Thoracic aorta (tissue), 2 donors: ENCODE results near the gene B2M. TPM values are rescaled to one million over a fixed set of nuclear protein-coding genes. Genes with fewer than 3 reads are reported as not detected.

Experiments used
- ATAC-seq: fragments of 150-250 bp; one replicate; pipeline ENCODE4 v1.8.0; 2017; ENCODE audit warnings: low read depth; ENCODE audit not compliant: insufficient number of reproducible peaks, low FRiP score
- DNase-seq: peaks from one replicate; pipeline ENCODE4 v3.0.0-alpha.2; 2020; ENCODE audit warnings: low spot score
- H3K27ac ChIP-seq, 2 donors: fragments of 200-600 bp; sonication (generic); 1 replicate in 1 of 2; 2 replicates in 1 of 2; pipeline ENCODE4 v1.5.1; 2016; ENCODE audit warnings: mild to moderate bottlenecking in 2 of 2, moderate library complexity in 2 of 2
- H3K27me3 ChIP-seq: fragments of 200-600 bp; sonication (generic); replicated peaks from 2 replicates; pipeline ENCODE4 v1.6.0; 2016; ENCODE audit warnings: mild to moderate bottlenecking; ENCODE audit not compliant: insufficient read depth
- H3K36me3 ChIP-seq: fragments of 200-600 bp; sonication (generic); one replicate; pipeline ENCODE4 v1.5.1; 2016
- H3K4me1 ChIP-seq, 2 donors: fragments of 200-600 bp; sonication (generic); 1 replicate in 1 of 2; 2 replicates in 1 of 2; pipeline versions ENCODE4 v1.5.1 to v1.6.0; 2016; ENCODE audit warnings: low read depth in 2 of 2, mild to moderate bottlenecking in 1 of 2; ENCODE audit not compliant: control insufficient read depth in 1 of 2
- H3K4me3 ChIP-seq: fragments of 200-600 bp; sonication (generic); 2 replicates; pipeline ENCODE4 v1.5.1; 2016; ENCODE audit warnings: mild to moderate bottlenecking
- H3K9me3 ChIP-seq: fragments of 200-600 bp; sonication (generic); 2 replicates; pipeline ENCODE4 v1.5.1; 2016
- total RNA-seq, 2 donors: library from RNA; depleted of rRNA; stranded (reverse); fragments of >200 nt; gene quantifications; one replicate each; pipeline versions ENCODE4 v1.1.0 to v1.2.3, GENCODE V29; 2016
- TF ChIP-seq, protein P1 (sequence below): fragments of 200-600 bp; sonication (generic); IDR thresholded peaks from one replicate; pipeline ENCODE4 v1.5.1; 2019; ENCODE audit warnings: antibody characterized with exemption

B2M gene
- total RNA-seq, 2 donors from 2014 or later, result 2,389 to 3,309 TPM

DNA sequence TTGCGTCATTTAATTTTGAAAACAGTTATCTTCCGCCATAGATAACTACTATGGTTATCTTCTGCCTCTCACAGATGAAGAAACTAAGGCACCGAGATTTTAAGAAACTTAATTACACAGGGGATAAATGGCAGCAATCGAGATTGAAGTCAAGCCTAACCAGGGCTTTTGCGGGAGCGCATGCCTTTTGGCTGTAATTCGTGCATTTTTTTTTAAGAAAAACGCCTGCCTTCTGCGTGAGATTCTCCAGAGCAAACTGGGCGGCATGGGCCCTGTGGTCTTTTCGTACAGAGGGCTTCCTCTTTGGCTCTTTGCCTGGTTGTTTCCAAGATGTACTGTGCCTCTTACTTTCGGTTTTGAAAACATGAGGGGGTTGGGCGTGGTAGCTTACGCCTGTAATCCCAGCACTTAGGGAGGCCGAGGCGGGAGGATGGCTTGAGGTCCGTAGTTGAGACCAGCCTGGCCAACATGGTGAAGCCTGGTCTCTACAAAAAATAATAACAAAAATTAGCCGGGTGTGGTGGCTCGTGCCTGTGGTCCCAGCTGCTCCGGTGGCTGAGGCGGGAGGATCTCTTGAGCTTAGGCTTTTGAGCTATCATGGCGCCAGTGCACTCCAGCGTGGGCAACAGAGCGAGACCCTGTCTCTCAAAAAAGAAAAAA is 1.2 kb downstream of the B2M start:
- Histone ChIP-seq H3K36me3 (peaks cover 21% of the 10 kb centered on the region), H3K4me1 (peaks cover 13 to 47% of the 10 kb centered on the region in 2 donors), H3K9me3 (no peaks in the 10 kb centered on the region), H3K27me3 (no peaks in the 10 kb centered on the region), H3K27ac (peak overlapping the region; percentile 99), H3K4me3 (peak overlapping the region; percentile 99)
- TF ChIP-seq, protein P1, sequence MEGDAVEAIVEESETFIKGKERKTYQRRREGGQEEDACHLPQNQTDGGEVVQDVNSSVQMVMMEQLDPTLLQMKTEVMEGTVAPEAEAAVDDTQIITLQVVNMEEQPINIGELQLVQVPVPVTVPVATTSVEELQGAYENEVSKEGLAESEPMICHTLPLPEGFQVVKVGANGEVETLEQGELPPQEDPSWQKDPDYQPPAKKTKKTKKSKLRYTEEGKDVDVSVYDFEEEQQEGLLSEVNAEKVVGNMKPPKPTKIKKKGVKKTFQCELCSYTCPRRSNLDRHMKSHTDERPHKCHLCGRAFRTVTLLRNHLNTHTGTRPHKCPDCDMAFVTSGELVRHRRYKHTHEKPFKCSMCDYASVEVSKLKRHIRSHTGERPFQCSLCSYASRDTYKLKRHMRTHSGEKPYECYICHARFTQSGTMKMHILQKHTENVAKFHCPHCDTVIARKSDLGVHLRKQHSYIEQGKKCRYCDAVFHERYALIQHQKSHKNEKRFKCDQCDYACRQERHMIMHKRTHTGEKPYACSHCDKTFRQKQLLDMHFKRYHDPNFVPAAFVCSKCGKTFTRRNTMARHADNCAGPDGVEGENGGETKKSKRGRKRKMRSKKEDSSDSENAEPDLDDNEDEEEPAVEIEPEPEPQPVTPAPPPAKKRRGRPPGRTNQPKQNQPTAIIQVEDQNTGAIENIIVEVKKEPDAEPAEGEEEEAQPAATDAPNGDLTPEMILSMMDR, result no peak
- peak; percentile 72 for ATAC-seq
- peak; percentile 53 for DNase-seq

DNA sequence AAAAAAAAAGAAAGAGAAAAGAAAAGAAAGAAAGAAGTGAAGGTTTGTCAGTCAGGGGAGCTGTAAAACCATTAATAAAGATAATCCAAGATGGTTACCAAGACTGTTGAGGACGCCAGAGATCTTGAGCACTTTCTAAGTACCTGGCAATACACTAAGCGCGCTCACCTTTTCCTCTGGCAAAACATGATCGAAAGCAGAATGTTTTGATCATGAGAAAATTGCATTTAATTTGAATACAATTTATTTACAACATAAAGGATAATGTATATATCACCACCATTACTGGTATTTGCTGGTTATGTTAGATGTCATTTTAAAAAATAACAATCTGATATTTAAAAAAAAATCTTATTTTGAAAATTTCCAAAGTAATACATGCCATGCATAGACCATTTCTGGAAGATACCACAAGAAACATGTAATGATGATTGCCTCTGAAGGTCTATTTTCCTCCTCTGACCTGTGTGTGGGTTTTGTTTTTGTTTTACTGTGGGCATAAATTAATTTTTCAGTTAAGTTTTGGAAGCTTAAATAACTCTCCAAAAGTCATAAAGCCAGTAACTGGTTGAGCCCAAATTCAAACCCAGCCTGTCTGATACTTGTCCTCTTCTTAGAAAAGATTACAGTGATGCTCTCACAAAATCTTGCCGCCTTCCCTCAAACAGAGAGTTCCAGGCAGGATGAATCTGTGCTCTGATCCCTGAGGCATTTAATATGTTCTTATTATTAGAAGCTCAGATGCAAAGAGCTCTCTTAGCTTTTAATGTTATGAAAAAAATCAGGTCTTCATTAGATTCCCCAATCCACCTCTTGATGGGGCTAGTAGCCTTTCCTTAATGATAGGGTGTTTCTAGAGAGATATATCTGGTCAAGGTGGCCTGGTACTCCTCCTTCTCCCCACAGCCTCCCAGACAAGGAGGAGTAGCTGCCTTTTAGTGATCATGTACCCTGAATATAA is 2.0 kb downstream of the B2M start:
- Histone ChIP-seq H3K4me3 (peak overlapping the region; percentile 99), H3K27ac (peak overlapping the region; percentile 99), H3K36me3 (peaks cover 27% of the 10 kb centered on the region), H3K4me1 (peaks cover 13 to 47% of the 10 kb centered on the region in 2 donors), H3K27me3 (no peaks in the 10 kb centered on the region), H3K9me3 (no peaks in the 10 kb centered on the region)
- TF ChIP-seq, protein P1, result no peak
- ATAC-seq, result no peak
- no peak for DNase-seq

DNA sequence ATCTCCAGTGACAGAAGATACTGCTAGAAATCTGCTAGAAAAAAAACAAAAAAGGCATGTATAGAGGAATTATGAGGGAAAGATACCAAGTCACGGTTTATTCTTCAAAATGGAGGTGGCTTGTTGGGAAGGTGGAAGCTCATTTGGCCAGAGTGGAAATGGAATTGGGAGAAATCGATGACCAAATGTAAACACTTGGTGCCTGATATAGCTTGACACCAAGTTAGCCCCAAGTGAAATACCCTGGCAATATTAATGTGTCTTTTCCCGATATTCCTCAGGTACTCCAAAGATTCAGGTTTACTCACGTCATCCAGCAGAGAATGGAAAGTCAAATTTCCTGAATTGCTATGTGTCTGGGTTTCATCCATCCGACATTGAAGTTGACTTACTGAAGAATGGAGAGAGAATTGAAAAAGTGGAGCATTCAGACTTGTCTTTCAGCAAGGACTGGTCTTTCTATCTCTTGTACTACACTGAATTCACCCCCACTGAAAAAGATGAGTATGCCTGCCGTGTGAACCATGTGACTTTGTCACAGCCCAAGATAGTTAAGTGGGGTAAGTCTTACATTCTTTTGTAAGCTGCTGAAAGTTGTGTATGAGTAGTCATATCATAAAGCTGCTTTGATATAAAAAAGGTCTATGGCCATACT is 4.0 kb downstream of the B2M start:
- Histone ChIP-seq H3K4me3 (peak overlapping the region; percentile 4), H3K4me1 (peaks cover 13 to 42% of the 10 kb centered on the region in 2 donors), H3K9me3 (no peaks in the 10 kb centered on the region), H3K36me3 (peaks cover 33% of the 10 kb centered on the region), H3K27me3 (no peaks in the 10 kb centered on the region), H3K27ac (no peak overlapping the region)
- DNase-seq (no peak), ATAC-seq (no peak)
- TF ChIP-seq, protein P1, result no peak

DNA sequence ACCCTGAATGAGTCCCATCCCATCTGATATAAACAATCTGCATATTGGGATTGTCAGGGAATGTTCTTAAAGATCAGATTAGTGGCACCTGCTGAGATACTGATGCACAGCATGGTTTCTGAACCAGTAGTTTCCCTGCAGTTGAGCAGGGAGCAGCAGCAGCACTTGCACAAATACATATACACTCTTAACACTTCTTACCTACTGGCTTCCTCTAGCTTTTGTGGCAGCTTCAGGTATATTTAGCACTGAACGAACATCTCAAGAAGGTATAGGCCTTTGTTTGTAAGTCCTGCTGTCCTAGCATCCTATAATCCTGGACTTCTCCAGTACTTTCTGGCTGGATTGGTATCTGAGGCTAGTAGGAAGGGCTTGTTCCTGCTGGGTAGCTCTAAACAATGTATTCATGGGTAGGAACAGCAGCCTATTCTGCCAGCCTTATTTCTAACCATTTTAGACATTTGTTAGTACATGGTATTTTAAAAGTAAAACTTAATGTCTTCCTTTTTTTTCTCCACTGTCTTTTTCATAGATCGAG is 4.5 kb downstream of the B2M start:
- H3K36me3 ChIP-seq, result peaks cover 33% of the 10 kb centered on the region
- peaks cover 13 to 37% of the 10 kb centered on the region in 2 donors for H3K4me1 ChIP-seq
- no peaks in the 10 kb centered on the region for H3K9me3 ChIP-seq
- H3K27me3 ChIP-seq, result no peaks in the 10 kb centered on the region
- H3K27ac ChIP-seq, result no peak overlapping the region
- no peak for DNase-seq
- TF ChIP-seq, protein P1, result no peak
- peak overlapping the region; percentile 4 for H3K4me3 ChIP-seq
- ATAC-seq, result no peak
